GM12878 (cell line): Measurements from ENCODE around the gene CD72. TPM values are rescaled to one million over a fixed set of nuclear protein-coding genes. Genes with fewer than 3 reads are reported as not detected.

Experiments
- BCL11A ChIP-seq: IDR thresholded peaks from 2 replicates; pipeline ENCODE4 v1.6.1; 2011; ENCODE audit warnings: low read depth, low read length
- BHLHE40 ChIP-seq, 2 experiments: fragments of 450-650 bp in 1 of 2; IDR thresholded peaks; 2 replicates each; pipeline ENCODE4 v1.6.1; 2011 to 2017; ENCODE audit warnings: low read depth in 2 of 2, borderline replicate concordance in 1 of 2, improper control_type of control experiment in 1 of 2, low read length in 1 of 2, mild to moderate bottlenecking in 1 of 2
- CREB1 ChIP-seq: IDR thresholded peaks from 2 replicates; pipeline ENCODE4 v1.6.1; 2012; ENCODE audit warnings: low read depth, mild to moderate bottlenecking, inconsistent platforms
- CREM ChIP-seq: IDR thresholded peaks from 2 replicates; pipeline ENCODE4 v1.6.1; 2014; ENCODE audit warnings: antibody characterized with exemption, low read depth
- EGR1 ChIP-seq, 2 experiments: IDR thresholded peaks; 1 replicate in 1 of 2; 2 replicates in 1 of 2; pipeline ENCODE4 v1.6.1; 2011 to 2012; ENCODE audit warnings: low read depth in 2 of 2, low read length in 2 of 2, borderline replicate concordance in 1 of 2, mild to moderate bottlenecking in 1 of 2, moderate library complexity in 1 of 2
- FOXM1 ChIP-seq: IDR thresholded peaks from 2 replicates; pipeline ENCODE4 v1.6.1; 2012; ENCODE audit warnings: low read depth, mild to moderate bottlenecking, inconsistent platforms, low read length, moderate library complexity
- IKZF2 ChIP-seq, 2 experiments: fragments of 450-650 bp; IDR thresholded peaks; 2 replicates each; pipeline ENCODE4 v1.6.1; 2017; ENCODE audit warnings: mild to moderate bottlenecking in 2 of 2, moderate library complexity in 2 of 2
- KLF5 ChIP-seq: fragments of 450-650 bp; IDR thresholded peaks from 2 replicates; pipeline ENCODE4 v1.6.1; 2014; ENCODE audit warnings: mild to moderate bottlenecking; ENCODE audit not compliant: partially characterized antibody
- NFXL1 ChIP-seq: fragments of 450-650 bp; IDR thresholded peaks from 2 replicates; pipeline ENCODE4 v1.6.1; 2017; ENCODE audit warnings: antibody characterized with exemption, mild to moderate bottlenecking, borderline replicate concordance
- NRF1 ChIP-seq: conservative IDR thresholded peaks from 2 replicates; pipeline ENCODE4 v1.6.1; 2011; ENCODE audit warnings: mild to moderate bottlenecking, low read depth, low read length, improper control_type of control experiment
- RELB ChIP-seq: fragments of 450-650 bp; IDR thresholded peaks from 2 replicates; pipeline ENCODE4 v1.6.1; 2017; ENCODE audit warnings: low read depth, mild to moderate bottlenecking, moderate library complexity
- SREBF1 ChIP-seq: IDR thresholded peaks from 2 replicates; pipeline ENCODE4 v1.6.1; 2012; ENCODE audit warnings: mild to moderate bottlenecking, low read length
- TARDBP ChIP-seq: IDR thresholded peaks from 2 replicates; pipeline ENCODE4 v1.6.1; 2016; ENCODE audit warnings: borderline replicate concordance
- YBX1 ChIP-seq: fragments of 450-650 bp; IDR thresholded peaks from 2 replicates; pipeline ENCODE4 v1.6.1; 2016; ENCODE audit warnings: antibody characterized with exemption
- ZBTB11 ChIP-seq: fragments of 450-650 bp; formaldehyde crosslinking; IDR thresholded peaks from 2 replicates; pipeline ENCODE4 v1.5.0; 2022; ENCODE audit warnings: mild to moderate bottlenecking, missing genetic modification characterization
- polyA plus RNA-seq, 11 experiments: library from polyadenylated mRNA; depleted of rRNA in 4 of 11; unstranded in 6 of 11; stranded (reverse) in 5 of 11; fragments of >200 nt; fragmentation: Nextera tagmentation in 4 of 11; fragmentation: Illumina TruSeq in 1 of 11; extraction: Ambion mirVana in 4 of 11; extraction: Trizol in 1 of 11; gene quantifications; 1 replicate in 1 of 11; 2 replicates in 10 of 11; pipeline versions ENCODE4 v1.2.1 to v1.2.3, GENCODE V29; 2011 to 2016; ENCODE audit warnings: inconsistent platforms in 2 of 11, missing spikeins in 2 of 11, low read depth in 1 of 11
- total RNA-seq, 4 experiments: library from RNA; depleted of rRNA in 3 of 4; stranded (reverse); fragments of >200 nt in 3 of 4; fragmentation: Illumina TruSeq in 1 of 4; extraction: Trizol in 1 of 4; gene quantifications; 2 replicates each; pipeline versions ENCODE4 v1.2.1 to v1.2.3, GENCODE V29; 2013 to 2021
- TF ChIP-seq, protein P1 (sequence below): IDR thresholded peaks from 2 replicates; pipeline ENCODE4 v1.6.1; 2012; ENCODE audit warnings: low read depth, low read length, improper control_type of control experiment
- TF ChIP-seq, protein P2 (sequence below): fragments of 450-650 bp; IDR thresholded peaks from 2 replicates; pipeline ENCODE4 v1.6.1; 2014; ENCODE audit warnings: mild to moderate bottlenecking
- TF ChIP-seq, protein P3 (sequence below): IDR thresholded peaks from 2 replicates; pipeline ENCODE4 v1.6.1; 2012; ENCODE audit warnings: low read depth, low read length, improper control_type of control experiment
- TF ChIP-seq, protein P4 (sequence below): fragments of 450-650 bp; formaldehyde crosslinking; IDR thresholded peaks from 2 replicates; pipeline ENCODE4 v1.4.0; 2022; ENCODE audit warnings: mild to moderate bottlenecking, moderate library complexity

Gene CD72
- total and polyA plus RNA-seq, 10 of the 15 experiments (the other 5 are each of a cell fraction or from before 2014, with no cell fraction given), result 2.1 to 14.2 (median 4.4) TPM

DNA sequence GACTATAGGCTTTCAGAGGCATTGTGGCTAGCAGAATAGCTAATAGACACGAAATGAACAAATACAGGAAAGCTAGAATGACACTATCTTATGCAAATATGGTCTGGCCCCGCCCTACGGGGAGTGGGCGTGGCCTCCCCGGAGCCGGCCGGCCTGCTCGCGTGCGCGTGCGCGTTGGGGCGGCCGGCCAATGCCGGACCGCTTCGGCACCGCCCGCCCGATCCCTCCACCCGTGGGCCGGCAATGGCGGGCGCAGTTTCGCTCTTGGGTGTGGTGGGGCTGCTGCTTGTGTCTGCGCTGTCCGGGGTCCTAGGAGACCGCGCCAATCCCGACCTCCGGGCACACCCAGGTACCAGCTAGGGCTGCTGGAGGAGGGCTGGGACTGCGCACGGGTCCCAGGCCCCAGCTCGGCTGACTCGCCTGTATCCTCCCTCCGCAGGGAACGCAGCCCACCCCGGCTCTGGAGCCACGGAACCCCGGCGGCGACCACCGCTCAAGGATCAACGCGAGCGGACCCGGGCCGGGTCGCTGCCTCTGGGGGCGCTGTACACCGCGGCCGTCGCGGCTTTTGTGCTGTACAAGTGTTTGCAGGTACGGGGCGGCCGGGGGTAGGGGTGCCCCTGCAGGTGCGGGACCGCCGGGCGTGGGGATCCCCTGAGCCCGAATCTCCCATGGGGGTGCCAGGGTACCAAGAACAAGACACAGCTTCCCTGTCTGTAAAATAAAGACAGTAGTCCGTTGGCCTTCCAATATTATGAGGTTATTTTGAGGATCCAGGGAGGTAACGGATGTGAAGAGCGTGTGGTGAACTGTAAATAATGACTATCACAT lies 40.1 kb upstream of the CD72 start, which contains the start of gene CCDC107 (continued):
- TF ChIP-seq ZBTB11 (CRISPR knock-in tag) (no peak), BHLHE40 (IDR thresholded peaks at IDR 0.05; ENCODE audit: borderline replicate concordance in 1 of 2, low read depth in 2 of 2, low read length in 1 of 2) (peak in 1 of 2 experiments; percentile 56; a peak in 2 of 4 replicates), RELB (no peak), EGR1 (IDR thresholded peaks at IDR 0.05; ENCODE audit: borderline replicate concordance in 1 of 2, low read depth in 2 of 2, low read length in 2 of 2) (no peak), FOXM1 (no peak), TARDBP (no peak), NRF1 (peak; percentile 86), BCL11A (no peak), NFXL1 (no peak), KLF5 (no peak), IKZF2 (IDR thresholded peaks at IDR 0.05) (peak in 1 of 2 experiments; percentile 17; a peak in 1 of 4 replicates), CREB1 (no peak), YBX1 (no peak), SREBF1 (no peak), CREM (no peak)
- TF ChIP-seq, protein P1, sequence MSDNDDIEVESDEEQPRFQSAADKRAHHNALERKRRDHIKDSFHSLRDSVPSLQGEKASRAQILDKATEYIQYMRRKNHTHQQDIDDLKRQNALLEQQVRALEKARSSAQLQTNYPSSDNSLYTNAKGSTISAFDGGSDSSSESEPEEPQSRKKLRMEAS, result no peak
- TF ChIP-seq, protein P2, sequence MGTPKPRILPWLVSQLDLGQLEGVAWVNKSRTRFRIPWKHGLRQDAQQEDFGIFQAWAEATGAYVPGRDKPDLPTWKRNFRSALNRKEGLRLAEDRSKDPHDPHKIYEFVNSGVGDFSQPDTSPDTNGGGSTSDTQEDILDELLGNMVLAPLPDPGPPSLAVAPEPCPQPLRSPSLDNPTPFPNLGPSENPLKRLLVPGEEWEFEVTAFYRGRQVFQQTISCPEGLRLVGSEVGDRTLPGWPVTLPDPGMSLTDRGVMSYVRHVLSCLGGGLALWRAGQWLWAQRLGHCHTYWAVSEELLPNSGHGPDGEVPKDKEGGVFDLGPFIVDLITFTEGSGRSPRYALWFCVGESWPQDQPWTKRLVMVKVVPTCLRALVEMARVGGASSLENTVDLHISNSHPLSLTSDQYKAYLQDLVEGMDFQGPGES, result no peak
- TF ChIP-seq, protein P3, sequence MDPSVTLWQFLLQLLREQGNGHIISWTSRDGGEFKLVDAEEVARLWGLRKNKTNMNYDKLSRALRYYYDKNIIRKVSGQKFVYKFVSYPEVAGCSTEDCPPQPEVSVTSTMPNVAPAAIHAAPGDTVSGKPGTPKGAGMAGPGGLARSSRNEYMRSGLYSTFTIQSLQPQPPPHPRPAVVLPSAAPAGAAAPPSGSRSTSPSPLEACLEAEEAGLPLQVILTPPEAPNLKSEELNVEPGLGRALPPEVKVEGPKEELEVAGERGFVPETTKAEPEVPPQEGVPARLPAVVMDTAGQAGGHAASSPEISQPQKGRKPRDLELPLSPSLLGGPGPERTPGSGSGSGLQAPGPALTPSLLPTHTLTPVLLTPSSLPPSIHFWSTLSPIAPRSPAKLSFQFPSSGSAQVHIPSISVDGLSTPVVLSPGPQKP, result no peak
- TF ChIP-seq, protein P4, sequence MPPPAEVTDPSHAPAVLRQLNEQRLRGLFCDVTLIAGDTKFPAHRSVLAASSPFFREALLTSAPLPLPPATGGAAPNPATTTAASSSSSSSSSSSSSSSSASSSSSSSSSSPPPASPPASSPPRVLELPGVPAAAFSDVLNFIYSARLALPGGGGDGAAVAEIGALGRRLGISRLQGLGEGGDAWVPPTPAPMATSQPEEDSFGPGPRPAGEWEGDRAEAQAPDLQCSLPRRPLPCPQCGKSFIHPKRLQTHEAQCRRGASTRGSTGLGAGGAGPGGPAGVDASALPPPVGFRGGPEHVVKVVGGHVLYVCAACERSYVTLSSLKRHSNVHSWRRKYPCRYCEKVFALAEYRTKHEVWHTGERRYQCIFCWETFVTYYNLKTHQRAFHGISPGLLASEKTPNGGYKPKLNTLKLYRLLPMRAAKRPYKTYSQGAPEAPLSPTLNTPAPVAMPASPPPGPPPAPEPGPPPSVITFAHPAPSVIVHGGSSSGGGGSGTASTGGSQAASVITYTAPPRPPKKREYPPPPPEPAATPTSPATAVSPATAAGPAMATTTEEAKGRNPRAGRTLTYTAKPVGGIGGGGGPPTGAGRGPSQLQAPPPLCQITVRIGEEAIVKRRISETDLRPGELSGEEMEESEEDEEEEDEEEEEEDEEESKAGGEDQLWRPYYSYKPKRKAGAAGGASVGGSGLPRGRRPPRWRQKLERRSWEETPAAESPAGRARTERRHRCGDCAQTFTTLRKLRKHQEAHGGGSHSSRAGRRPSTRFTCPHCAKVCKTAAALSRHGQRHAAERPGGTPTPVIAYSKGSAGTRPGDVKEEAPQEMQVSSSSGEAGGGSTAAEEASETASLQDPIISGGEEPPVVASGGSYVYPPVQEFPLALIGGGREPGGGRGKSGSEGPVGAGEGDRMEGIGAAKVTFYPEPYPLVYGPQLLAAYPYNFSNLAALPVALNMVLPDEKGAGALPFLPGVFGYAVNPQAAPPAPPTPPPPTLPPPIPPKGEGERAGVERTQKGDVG (CRISPR knock-in tag), result no peak
